HTERT RPE-1 (cell line): ENCODE measurements around the gene NID1.
"Not testable (repeated sequence)": the region's sequence is repeated elsewhere in the genome, so short reads cannot be mapped to it uniquely, and the experiment has no call there.

Experiments used
- in situ Hi-C: fragments of 300-500 bp; cut with MboI; formaldehyde crosslinking; loops from 4 replicates; pipeline ENCODE4 v1.14.3; 2020; ENCODE audit warnings: low sequenced_read_pairs

The NID1 gene

DNA sequence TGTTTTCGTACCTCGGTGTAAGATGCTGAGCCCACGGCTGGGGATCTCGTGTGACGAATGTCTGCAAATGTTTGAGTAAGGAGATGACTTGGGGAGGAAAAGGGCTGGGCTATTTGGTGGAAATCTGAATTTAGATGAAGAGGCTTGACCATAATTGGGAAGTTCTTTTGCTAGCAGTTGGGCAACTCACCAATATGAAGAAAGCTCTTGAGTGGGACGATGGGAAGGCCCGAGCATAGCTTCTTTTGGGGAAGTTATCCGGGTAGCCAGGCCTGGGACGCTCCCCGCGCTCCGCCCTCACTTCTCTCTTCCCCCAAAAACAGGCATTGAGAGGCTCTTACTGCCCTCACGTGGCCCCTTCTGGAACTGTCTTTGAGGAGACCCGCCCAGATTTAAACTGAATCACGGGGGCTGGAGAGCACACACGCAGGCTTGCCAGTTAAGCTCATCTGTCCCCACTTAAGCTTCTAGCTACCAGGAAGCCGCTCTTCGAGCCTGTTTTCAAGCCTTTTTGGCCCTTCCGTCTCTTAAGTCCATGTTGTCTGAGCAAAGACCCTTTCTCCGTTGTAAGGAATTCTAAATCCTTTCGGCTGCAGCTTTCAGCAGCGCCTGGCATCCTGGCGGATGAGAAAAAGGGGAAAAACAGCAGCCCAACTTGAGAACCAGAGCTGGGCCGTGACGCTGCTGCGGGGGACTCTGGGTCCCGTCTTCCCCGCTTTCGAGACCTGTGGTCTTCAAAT lies 93.1 kb downstream of the NID1 start:
- in situ Hi-C loops = no loop called here

DNA sequence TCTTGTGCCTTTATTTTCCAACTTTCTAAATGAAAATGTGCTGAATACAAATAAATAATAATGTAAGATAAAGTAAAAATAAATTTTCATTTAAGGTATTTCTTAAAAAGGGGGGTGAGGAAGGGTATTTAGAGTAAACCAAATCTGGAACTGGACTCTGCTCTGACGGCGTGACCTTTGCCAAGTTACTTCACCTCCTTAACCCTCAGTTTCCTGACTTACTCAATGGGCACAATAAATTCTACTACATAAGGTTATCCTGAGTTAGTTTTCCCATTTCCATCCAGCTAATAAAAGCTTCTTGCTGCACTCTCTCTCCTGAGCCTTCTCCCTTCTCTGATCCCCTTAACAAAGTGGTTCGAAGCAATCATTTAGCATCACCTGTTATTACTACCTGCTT lies 93.9 kb downstream of the NID1 start:
- in situ Hi-C loops = no loop called here

DNA sequence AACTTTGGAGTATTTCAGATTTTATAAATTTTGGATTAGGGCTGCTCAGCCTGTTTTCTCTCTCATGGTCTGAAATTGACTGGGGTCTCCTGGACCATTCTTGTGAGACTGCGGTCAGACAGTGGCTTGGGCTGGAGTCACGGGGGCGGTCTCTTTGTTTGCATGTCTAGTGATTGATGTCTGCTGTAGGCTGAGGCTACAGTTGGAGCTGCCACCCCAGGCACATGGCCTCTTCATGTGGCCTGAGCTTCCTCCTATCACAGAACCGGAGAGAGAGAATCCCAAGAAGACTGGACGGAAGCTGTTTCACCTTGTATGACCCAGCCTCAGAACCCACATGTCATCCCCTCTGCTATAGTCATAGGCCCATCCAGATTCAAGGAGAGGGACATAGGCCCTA lies 96.1 kb downstream of the NID1 start:
- in situ Hi-C loops = no loop called here

DNA sequence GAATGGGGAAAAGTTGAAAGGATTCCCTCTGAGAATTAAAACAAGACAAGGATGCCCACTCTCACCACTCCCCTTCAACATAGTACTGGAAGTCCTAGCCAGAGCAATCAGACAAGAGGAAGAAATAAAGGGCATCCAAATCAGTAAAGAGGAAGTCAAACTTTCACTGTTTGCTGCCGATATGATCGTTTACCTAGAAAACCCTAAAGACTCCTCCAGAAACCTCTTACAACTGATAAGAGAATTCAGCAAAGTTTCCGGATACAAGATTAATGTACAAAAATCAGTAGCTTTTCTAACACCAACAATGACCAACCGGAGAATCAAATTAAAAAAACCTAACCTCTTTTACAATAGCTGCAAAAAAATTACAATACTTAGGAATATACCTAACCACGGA lies 98.8 kb downstream of the NID1 start:
- in situ Hi-C loops = not testable (repeated sequence)

DNA sequence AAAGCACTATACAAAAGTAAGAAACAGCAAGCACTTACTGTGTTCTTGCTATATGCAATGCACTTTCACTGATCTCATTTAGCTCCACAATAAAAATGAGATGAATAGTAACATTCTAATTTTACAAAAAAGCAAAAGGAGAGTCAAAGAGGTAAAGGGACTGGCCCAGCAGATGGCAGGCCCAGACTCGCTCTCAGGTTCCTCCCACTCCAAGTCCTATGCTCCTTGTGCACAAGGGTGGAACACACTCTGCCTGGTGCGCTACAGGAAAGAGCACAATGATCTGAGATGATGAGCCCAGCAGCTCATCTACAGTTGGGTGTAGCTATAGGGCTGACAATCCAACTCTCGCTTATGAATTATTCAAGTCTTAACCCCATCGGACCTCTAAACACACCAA lies 104.1 kb downstream of the NID1 start:
- in situ Hi-C loops = no loop called here

DNA sequence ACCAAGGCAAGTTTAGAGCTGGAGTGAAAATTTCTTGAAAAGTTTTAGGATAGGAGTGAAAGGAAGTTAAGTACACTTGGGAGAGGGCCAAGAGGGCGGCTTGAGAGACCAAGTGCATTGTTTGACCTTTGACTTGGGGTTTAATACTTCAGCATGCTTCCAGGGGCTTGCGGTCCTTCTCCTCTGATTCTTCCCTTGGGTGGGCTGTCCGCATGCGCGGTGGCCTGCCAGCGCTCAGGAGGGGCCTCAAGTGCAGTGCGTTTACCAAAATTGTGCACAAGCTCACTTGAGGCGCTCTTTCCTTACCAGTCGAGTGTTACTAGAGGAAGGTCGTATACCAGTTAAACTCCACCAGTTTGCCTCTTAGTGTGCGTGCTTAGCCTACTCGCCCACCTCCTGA lies 106.9 kb downstream of the NID1 start:
- in situ Hi-C loops = no loop called here

DNA sequence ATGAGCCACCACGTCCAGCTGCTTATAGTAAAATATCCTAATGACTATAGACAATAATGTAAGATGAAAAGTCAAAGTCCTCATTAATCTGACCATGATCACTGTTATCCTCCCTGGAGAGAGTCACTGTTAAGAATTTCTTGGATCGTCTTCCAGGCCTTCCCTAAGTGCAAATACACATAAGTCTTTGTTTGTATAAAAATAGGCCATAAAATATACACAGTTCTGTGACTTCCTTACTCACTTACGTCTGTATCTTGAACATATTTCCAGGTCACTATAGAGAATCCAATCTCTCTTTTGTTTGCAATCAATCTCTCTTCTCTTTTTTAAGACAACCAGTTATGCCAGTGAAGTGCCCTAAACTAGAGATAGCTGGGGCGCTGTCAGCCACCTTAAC lies 109.1 kb downstream of the NID1 start:
- in situ Hi-C loops = no loop called here

DNA sequence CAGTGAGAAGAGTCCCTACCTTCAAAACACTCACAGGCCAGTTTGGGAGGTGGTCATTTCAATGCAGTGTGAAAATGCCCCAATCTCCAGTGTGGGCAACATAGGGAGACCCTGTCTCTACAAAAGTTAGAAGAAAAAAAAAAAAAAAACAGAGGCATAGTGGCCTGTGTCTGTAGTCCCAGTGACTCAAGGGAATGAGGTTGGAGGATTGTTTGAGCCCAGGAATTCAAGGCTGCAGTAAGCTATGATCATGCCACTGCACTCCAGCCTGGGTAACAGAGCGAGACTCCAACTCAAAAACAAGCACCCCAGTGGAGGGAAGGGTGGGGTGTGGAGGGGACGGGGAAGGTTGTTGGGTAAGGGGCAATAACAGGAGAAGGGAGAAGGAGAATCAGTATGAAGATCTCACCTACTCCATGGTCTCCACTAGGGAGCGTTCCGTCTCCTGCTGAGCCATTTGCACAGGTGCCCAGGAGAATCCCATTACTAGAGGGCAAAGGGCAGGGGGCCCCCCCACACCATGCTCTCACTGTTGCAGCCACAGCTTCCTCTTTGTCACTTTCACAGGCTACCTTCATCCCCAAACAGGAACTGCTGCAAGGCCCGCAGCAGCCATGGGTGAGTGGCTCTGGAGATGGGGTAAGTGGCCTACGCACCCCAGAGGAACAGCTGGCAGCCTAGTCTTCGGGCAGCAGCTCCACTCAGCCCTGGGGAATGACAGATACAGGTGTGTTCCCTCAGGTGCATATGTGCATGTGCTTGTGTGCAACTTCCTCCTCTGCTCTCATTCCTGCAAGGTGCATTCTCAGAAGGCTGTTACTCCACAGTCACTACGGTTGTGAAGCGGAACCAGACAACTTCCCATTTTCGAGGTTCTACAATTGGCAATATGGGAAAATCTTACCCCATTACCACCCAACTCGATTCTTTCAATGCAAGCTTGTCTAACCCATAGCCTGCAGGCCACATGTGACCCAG lies 110.3 kb downstream of the NID1 start:
- in situ Hi-C loops = no loop called here

DNA sequence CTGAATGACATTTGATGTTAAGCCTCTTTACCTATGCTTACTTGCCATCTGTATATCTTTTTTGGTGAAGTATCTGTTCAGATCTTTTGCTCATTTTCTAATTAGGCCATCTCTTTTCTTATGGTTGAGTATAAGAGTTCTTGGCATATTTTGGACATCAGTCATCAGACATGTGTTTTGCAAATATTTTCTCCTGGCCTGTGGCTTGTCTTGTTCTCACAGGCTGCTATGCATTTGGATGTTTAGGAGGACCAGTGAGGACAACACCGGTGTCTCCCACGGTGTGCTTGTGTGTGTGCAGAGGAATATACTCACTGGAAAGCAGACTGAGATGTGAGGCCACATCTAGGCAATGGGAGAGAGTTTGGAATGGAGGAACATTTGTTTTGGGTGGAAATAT lies 111.1 kb downstream of the NID1 start:
- in situ Hi-C loops = no loop called here

DNA sequence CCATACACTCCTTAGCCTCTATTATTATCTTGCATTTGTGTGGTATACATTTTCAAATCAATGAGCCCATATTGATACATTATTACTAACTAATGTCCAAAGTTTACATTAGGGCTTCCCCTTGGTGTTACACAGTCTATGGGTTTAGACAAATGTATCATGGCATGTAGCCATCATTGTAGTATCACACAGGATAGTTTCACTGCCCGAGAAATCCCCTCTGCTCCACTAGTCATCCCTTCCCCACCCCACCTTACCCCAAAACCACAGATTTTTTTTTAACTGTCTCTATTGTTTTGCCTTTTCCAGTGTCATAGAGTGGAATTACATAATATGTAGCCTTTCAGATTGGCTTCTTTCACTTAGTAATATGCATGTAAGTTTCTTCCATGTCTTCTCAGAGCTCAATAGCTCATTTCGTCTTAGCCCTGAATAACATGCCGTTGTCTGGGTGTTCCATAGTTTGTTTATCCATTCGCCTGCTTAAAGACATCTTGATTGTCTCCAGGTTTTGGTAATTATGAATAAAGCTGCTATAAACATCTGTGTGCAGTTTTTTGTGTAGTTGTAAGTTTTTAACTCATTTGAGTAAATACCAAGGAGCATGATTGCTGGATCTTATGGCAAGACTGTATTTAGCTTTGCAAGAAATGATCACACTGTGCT lies 111.8 kb downstream of the NID1 start:
- in situ Hi-C loops = no loop called here

DNA sequence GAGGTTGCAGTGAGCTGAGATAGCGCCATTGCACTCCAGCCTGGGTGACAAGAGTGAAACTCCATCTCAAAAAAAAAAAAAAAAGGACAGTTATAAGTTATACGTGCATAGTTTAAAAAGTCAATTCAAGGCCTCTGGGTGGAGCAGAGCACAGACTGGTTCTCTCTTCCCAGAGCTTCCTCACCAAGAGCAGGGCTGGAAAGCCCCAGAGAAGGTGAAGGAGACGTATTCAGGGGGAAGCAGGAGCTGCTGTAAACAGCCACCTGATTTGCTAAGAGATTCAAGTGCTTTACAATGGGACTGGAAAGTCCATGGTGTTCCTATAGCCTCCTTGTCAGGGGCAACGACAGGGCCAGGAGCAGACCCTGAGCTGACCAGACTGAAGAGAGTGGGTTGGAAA lies 113.2 kb downstream of the NID1 start:
- in situ Hi-C loops = no loop called here

DNA sequence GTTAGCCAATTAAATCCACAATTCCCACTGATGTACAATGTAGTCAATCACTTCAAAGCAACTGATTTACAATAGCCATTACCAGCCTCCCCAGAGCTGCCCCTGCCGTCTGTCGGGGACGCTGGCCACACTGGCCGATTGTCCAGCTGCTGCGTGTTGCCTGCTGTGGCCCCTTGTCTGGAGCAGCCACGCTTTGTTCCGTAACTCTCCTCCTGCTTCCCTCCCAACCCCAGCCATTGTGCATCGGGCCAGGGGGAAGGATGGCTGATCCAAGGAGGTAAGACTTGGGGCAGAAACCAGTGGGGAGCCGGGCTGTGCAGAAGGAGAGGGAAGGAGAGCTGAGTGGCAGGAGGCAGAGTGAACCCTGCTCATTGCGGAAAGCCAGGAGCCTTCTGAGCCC lies 114.6 kb downstream of the NID1 start:
- in situ Hi-C loops = no loop called here

DNA sequence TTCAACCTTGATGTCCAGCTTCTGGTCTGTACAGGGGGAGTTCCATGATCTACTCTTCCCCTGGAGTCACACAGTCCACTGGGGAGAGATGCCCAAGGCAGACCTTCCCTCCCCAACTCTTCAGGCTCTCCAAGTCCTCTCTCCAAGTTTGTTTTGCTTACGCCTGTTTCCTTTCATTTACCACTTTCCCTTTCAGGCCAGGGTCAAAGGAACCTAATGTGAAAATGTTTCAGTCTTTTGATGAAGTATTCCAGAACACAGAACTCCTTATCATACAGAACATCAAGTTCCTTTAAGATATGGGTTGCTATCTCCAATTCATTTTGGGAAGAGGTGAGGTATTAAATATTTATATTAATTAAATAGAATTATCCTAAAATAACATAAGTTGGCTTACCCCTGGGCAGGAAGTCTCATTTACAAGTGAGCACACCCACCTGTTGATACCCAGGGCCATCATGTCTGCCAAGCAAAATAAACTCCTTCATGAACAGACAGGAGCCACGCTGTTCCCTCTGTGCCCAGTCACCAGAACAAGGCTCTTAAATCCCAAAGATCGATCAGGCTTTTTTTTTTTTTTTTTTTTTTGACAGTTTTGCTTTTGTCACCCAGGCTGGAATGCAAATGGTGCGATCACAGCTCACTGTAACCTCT lies 116.0 kb downstream of the NID1 start:
- in situ Hi-C loops = no loop called here

DNA sequence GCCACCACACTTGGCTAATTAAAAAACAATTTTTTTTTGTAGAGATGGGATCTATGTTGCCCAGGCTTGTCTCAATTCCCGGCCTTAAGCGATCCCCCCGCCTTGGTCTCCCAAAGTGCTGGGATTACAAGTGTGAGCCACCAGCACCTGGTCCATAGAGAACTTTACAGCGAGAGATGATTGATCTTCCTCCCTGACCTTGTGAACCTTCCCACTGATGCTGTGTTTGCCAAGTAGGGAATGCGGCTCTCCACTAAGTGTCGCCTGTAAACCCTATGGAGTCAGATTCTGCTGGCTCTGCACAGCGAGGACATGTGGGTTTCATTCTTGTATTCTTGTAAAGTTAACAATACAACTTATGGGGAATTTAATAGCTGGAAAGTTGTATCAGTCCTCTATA lies 116.9 kb downstream of the NID1 start:
- in situ Hi-C loops = no loop called here

DNA sequence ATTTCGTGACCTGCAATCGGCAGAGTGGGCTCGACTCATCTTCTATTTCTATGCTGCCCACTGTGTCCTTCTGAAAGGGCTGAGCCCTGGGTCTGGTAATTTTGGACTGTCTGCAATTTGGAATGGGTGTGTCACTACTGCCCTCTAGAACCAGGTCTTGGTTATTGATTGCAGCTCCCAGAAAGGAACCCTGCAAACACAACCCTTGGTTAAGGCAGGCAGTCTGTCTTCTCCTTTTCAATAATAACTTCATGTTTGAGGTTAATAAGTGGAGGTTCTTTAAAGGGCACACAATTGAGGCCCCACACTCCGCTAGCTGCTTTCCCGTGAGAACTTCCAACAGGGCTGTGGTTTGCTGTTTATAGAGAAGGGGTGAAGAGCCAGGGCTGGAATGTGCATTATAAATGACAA lies 118.3 kb downstream of the NID1 start:
- in situ Hi-C loops = no loop called here

DNA sequence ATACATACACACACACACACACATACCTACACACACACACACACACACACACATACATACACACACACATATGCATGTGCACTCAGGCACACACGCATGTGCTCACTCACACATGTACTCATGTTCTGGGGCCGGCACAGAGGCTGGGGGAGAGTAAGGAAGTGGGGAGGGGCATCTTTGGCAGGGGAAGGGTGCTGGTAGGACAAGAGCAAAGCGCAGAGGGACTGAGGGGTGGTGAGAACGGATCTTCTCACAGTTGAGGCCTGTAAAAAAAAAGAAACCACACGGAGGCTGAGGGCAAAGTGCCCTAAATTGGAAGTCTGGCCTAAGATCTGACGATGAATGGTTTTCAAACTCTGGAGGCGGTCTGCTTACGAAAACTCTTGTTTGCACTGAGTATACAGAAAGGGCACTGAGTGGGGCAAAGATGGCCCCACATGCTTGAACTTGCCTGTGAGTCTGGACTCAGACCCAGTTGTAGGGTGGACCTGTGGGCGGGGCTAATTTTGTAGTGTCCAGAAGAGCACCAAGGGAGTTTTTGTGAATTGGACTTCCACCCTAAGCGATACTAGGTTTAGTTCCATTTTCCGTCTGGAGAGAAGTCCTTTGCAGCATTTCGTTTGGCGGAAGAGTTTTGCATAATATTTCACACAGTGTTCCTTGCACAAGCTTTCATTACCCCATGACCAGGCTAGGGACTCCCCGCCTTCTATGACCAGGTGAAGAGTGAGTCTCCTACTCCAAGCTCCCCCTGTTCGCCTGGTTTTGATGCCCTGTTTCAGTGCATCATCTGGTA lies 118.9 kb downstream of the NID1 start:
- in situ Hi-C loops = no loop called here

DNA sequence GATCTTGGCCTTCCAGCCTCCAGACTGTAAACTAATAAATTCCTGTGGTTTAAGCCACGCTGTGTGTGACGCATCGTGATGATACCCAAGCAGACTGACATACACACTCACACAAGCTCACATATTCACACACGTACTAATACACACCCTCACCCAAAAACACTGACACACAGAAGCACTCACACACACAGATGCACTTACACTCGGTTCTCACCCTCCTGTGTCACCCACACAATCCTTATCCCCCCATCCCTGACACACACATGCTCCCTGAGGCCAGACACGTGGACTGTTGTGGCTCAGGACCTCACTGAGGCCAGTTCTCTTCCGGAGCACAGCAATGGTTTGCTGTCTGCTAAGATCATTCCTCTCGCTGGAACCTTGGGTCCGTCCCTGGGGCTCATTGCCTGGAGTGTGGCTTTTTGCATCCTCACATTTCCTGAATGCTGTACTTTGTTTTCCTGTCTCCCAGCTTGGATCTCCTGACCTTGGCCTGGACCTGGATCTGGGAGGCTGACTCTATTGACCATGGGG lies 121.2 kb downstream of the NID1 start:
- in situ Hi-C loops = no loop called here

DNA sequence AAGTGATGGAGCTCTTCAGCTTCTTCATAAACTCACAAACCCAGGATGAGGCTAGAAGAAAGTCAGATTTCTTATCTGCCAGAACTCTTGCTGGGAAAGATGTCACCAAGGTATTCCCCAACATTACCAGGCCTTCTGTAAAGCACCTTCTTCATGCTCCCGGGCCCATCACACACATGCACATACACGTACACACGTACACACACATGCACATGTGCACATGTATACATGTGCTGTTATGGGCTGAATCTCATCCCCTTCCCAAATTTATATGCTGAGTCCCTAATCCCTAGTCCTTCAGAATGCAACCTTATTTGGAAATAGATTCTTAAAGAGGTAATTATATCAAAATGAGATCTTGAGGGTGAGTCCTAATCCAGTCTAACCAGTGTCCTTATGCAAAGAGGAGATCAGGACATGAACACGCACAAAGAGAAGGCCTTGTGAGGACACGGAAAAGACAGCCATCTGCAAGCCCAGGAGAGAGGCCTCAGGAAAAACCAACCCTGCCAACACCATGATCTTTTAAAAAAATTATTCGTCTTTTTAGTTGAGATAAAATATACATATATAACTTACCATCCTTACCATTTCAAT lies 121.8 kb downstream of the NID1 start:
- in situ Hi-C loops = no loop called here

DNA sequence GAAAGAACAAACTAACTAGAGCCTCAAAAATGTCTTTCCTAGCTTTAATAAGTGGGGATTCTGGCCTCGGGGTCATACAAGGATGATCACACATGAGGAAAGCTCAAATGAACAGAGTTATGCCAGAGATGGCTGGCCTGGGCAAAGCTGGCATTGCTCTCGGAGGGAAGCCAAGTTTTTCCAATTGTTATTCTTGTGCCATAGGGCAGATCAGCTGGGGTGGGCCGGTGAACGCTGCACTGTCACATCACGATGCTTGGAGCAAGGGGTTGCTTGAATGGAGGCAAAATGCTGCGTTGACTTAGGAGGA lies 122.3 kb downstream of the NID1 start:
- in situ Hi-C loops = no loop called here
